OCI-LY3 (cell line): ENCODE data around the gene TMEM215.

Source experiments
- H2AFZ ChIP-seq: fragments of 200-600, 300-600 bp; shearing (Covaris generic); 2 replicates; pipeline ENCODE4 v1.6.0; 2014; ENCODE audit warnings: antibody characterized with exemption, low read depth, low read length
- H3K27ac ChIP-seq: fragments of 200-600, 300-600 bp; sonication (generic); 2 replicates; pipeline ENCODE4 v1.5.1; 2014; ENCODE audit warnings: mild to moderate bottlenecking, low read length, moderate library complexity, mixed read lengths
- H3K27me3 ChIP-seq: fragments of 200-600, 300-600 bp; sonication (generic); 2 replicates; pipeline ENCODE4 v1.6.1; 2014; ENCODE audit warnings: low read depth, low read length, mixed read lengths
- H3K36me3 ChIP-seq: fragments of 200-600, 300-600 bp; sonication (generic); replicated peaks from 2 replicates; pipeline ENCODE3; 2014; ENCODE audit warnings: low read depth, low read length, mixed read lengths
- H3K4me1 ChIP-seq: fragments of 300-600, 200-600 bp; sonication (generic); 2 replicates; pipeline ENCODE4 v1.6.1; 2014; ENCODE audit warnings: low read length, mixed read lengths
- H3K4me2 ChIP-seq: fragments of 200-600, 300-600 bp; sonication (generic); 2 replicates; pipeline ENCODE4 v1.6.1; 2014; ENCODE audit warnings: low read length, mixed read lengths
- H3K4me3 ChIP-seq: fragments of 300-600, 200-600 bp; sonication (generic); 2 replicates; pipeline ENCODE4 v1.5.1; 2014; ENCODE audit warnings: antibody characterized with exemption, mild to moderate bottlenecking, low read length, moderate library complexity
- H3K79me2 ChIP-seq: fragments of 300-600, 200-600 bp; shearing (Covaris generic); 2 replicates; pipeline ENCODE4 v1.6.1; 2014; ENCODE audit warnings: mild to moderate bottlenecking, low read length, mixed read lengths
- H3K9ac ChIP-seq: fragments of 300-600, 200-600 bp; shearing (Covaris generic); 2 replicates; pipeline ENCODE4 v1.6.0; 2014; ENCODE audit warnings: mild to moderate bottlenecking, low read length, moderate library complexity
- H3K9me3 ChIP-seq: fragments of 200-600, 300-600 bp; shearing (Covaris generic); 2 replicates; pipeline ENCODE4 v1.6.1; 2014; ENCODE audit warnings: low read length, mixed read lengths; ENCODE audit not compliant: insufficient read depth
- H4K20me1 ChIP-seq: fragments of 200-600, 300-600 bp; sonication (generic); 2 replicates; pipeline ENCODE4 v1.6.1; 2016; ENCODE audit warnings: low read length, mixed read lengths; ENCODE audit not compliant: insufficient read depth
- EZH2phosphoT487 ChIP-seq: fragments of 200-600 bp; shearing (Covaris generic); IDR thresholded peaks from 2 replicates; pipeline ENCODE4 v1.6.1; 2018; ENCODE audit warnings: antibody characterized with exemption, mixed run types, low read depth
- TF ChIP-seq, protein P1 (sequence below): fragments of 200-600, 300-600 bp; sonication (generic); IDR thresholded peaks from 2 replicates; pipeline ENCODE4 v1.5.1; 2014; ENCODE audit warnings: antibody characterized with exemption, low read length, low read depth

The TMEM215 gene

DNA sequence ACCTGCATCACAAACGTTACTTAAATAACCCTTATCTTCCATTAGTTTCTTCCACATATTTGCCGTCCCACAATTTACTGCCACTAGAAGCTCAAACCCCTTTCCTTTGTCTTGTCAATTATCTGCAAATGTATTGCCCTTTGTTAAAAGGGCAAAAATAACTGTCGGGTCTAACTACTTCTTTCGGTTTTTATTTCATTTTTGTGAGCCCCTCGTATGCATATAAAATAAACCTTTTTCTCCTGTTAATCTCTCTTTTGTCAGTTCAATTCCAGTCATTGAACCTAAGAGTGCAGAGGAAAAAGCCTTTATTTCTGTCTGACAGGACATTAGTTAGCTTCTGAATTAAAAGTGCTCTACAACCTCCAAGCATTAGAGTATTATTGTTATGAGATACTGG, 45.5 kb downstream of the TMEM215 start:
- H3K27me3 ChIP-seq, result peaks cover 12% of the 10 kb centered on the region; the same call in 1 of the 2 replicates
- H3K9me3 ChIP-seq, result no peaks in the 10 kb centered on the region
- H3K79me2 ChIP-seq, result no peaks in the 10 kb centered on the region
- no peak overlapping the region for H3K4me3 ChIP-seq
- no peak overlapping the region for H2AFZ ChIP-seq
- H4K20me1 ChIP-seq, result no peaks in the 10 kb centered on the region
- no peak overlapping the region for H3K4me2 ChIP-seq
- no peak overlapping the region for H3K27ac ChIP-seq
- H3K9ac ChIP-seq, result no peak overlapping the region
- TF ChIP-seq EZH2phosphoT487, result no peak
- TF ChIP-seq, protein P1, sequence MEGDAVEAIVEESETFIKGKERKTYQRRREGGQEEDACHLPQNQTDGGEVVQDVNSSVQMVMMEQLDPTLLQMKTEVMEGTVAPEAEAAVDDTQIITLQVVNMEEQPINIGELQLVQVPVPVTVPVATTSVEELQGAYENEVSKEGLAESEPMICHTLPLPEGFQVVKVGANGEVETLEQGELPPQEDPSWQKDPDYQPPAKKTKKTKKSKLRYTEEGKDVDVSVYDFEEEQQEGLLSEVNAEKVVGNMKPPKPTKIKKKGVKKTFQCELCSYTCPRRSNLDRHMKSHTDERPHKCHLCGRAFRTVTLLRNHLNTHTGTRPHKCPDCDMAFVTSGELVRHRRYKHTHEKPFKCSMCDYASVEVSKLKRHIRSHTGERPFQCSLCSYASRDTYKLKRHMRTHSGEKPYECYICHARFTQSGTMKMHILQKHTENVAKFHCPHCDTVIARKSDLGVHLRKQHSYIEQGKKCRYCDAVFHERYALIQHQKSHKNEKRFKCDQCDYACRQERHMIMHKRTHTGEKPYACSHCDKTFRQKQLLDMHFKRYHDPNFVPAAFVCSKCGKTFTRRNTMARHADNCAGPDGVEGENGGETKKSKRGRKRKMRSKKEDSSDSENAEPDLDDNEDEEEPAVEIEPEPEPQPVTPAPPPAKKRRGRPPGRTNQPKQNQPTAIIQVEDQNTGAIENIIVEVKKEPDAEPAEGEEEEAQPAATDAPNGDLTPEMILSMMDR, result no peak
- no peaks in the 10 kb centered on the region for H3K36me3 ChIP-seq
- no peaks in the 10 kb centered on the region for H3K4me1 ChIP-seq

GRCh38 chr9:32832346-32832745, 49.0 kb downstream of the TMEM215 start:
- no peaks in the 10 kb centered on the region for H3K79me2 ChIP-seq
- no peaks in the 10 kb centered on the region for H3K36me3 ChIP-seq
- H2AFZ ChIP-seq, result no peak overlapping the region
- no peak overlapping the region for H3K4me2 ChIP-seq
- H3K9ac ChIP-seq, result no peak overlapping the region
- H4K20me1 ChIP-seq, result no peaks in the 10 kb centered on the region
- no peak overlapping the region for H3K27ac ChIP-seq
- peaks cover 18% of the 10 kb centered on the region; the same call in 1 of the 2 replicates for H3K27me3 ChIP-seq
- no peaks in the 10 kb centered on the region for H3K9me3 ChIP-seq
- no peak overlapping the region for H3K4me3 ChIP-seq
- H3K4me1 ChIP-seq, result no peaks in the 10 kb centered on the region
- no peak for TF ChIP-seq EZH2phosphoT487
- TF ChIP-seq, protein P1, result no peak
